ENCODE data around the gene BUD23. TPM values are rescaled to one million over a fixed set of nuclear protein-coding genes. Genes with fewer than 3 reads are reported as not detected.

BUD23 gene
- total and polyA plus RNA-seq, 9 of the 15 experiments (the other 6 are each of a cell fraction or from before 2014, with no cell fraction given): 79.5 to 270 (median 150) TPM

- TF ChIP-seq ZFP30 (CRISPR knock-in tag; IDR thresholded peaks at IDR 0.05; ENCODE audit: borderline replicate concordance) (no peak), PBX2 (CRISPR knock-in tag; IDR thresholded peaks at IDR 0.05; ENCODE audit: low read depth) (no peak), PBX2 (tag; conservative IDR thresholded peaks at IDR 0.05; ENCODE audit: low read depth) (peak; percentile 84), AFF1 (IDR thresholded peaks at IDR 0.05; ENCODE audit: low read depth in 1 of 2, partially characterized antibody in 2 of 2) (no peak), CCNT2 (IDR thresholded peaks at IDR 0.05; ENCODE audit: borderline replicate concordance, extremely low read depth, insufficient read length, low read depth, low read length) (no peak), RFX1 (IDR thresholded peaks at IDR 0.05) (no peak), MITF (IDR thresholded peaks at IDR 0.05) (no peak), KDM5B (IDR thresholded peaks at IDR 0.05; ENCODE audit: insufficient replicate concordance, low read depth, low read length) (peak; percentile 49)
Measured at GRCh38 chr7:73734619-73735527, 51.5 kb downstream of the BUD23 start (continued).
